Fibroblast of the conjunctiva (primary cell): ENCODE measurements around the gene DLL1.

Experiments
- DNase-seq: peaks from one replicate; pipeline ENCODE4 v3.0.0-alpha.2; 2010; ENCODE audit warnings: low read depth

DLL1 gene

GRCh38 chr6:170281331-170282292 is 9.3 kb downstream of the DLL1 start:
- no peak for DNase-seq

GRCh38 chr6:170280689-170281045 is 10.2 kb downstream of the DLL1 start:
- DNase-seq, result no peak

- DNase-seq, result no peak
Measured at GRCh38 chr6:170279977-170280688, 10.7 kb downstream of the DLL1 start.

GRCh38 chr6:170279426-170279825 is 11.5 kb downstream of the DLL1 start:
- no peak for DNase-seq

- no peak for DNase-seq
Measured at GRCh38 chr6:170278743-170279094, 12.2 kb downstream of the DLL1 start.

- DNase-seq, result no peak
Measured at GRCh38 chr6:170277893-170278742, 12.8 kb downstream of the DLL1 start.

- no peak for DNase-seq
Measured at GRCh38 chr6:170276369-170277057, 14.4 kb downstream of the DLL1 start.

GRCh38 chr6:170274713-170275560 is 15.9 kb downstream of the DLL1 start:
- DNase-seq, result no peak

GRCh38 chr6:170273681-170274080 is 17.2 kb downstream of the DLL1 start:
- no peak for DNase-seq

- no peak for DNase-seq
Measured at GRCh38 chr6:170273191-170273590, 17.7 kb downstream of the DLL1 start.

GRCh38 chr6:170272341-170273065 is 18.4 kb downstream of the DLL1 start:
- no peak for DNase-seq

- DNase-seq, result no peak
Measured at GRCh38 chr6:170271771-170272314, 19.0 kb downstream of the DLL1 start.

- no peak for DNase-seq
Measured at GRCh38 chr6:170270984-170271593, 19.8 kb downstream of the DLL1 start.

GRCh38 chr6:170269846-170270541 is 20.9 kb downstream of the DLL1 start:
- no peak for DNase-seq

GRCh38 chr6:170269151-170269845 is 21.6 kb downstream of the DLL1 start:
- no peak for DNase-seq

- no peak for DNase-seq
Measured at GRCh38 chr6:170268216-170269129, 22.4 kb downstream of the DLL1 start.

GRCh38 chr6:170267688-170268087 is 23.2 kb downstream of the DLL1 start:
- DNase-seq, result no peak
